K562 (cell line): ENCODE data around the gene TRPM4. TPM values are rescaled to one million over a fixed set of nuclear protein-coding genes. Genes with fewer than 3 reads are reported as not detected.

ENCODE experiments used
- ATAC-seq: fragments of 200-7000 bp; cut with Tn5 transposase; 3 replicates; pipeline ENCODE4 v1.9.1; 2020; ENCODE audit warnings: moderate library complexity
- BruUV-seq: library from RNA; stranded (reverse); fragments of 400-500 nt; replicated peaks from 2 replicates; lab custom pipeline; 2021; lab: Mats Ljungman, UMichigan
- CTCF ChIA-PET: fragments of 300-600 bp; formaldehyde crosslinking; extraction: SDS; loops from one replicate; lab custom pipeline; 2021; ENCODE audit warnings: low intra/inter-chr PET ratio; lab: Yijun Ruan, JAX
- POLR2A ChIA-PET: fragments of 300-600, 350-650 bp; sonication (Branson Sonifier 250); formaldehyde crosslinking; extraction: SDS; loops from one replicate; lab custom pipeline; 2021; ENCODE audit warnings: antibody characterized with exemption, inconsistent platforms; lab: Yijun Ruan, JAX
- DNase-seq, 4 experiments: peaks; one replicate each; pipeline versions ENCODE4 v3.0.0 to v3.0.0-alpha.2; 2011 to 2018; ENCODE audit warnings: low spot score in 3 of 4, mixed read lengths in 3 of 4; ENCODE audit errors: extremely low read depth in 1 of 4
- FAIRE-seq: peaks from 2 replicates; lab custom pipeline; 2011; peaks lifted over from hg19 to GRCh38; lab: Jason Lieb, UNC
- H2AFZ ChIP-seq: 2 replicates; pipeline ENCODE4 v1.6.0; 2011; ENCODE audit warnings: low read depth, low read length, control low read depth, inconsistent platforms
- H3K27ac ChIP-seq: fragments of 200-600 bp; 3 replicates; pipeline ENCODE4 v1.8.0; 2011; ENCODE audit warnings: low read depth, mild to moderate bottlenecking, control low read depth, inconsistent platforms, low read length, moderate library complexity, mixed read lengths; ENCODE audit errors: extremely low read depth
- H3K27me3 ChIP-seq, 2 experiments: fragments of 300-600 bp in 1 of 2; 2 replicates in 1 of 2; 3 replicates in 1 of 2; pipeline versions ENCODE4 v1.6.0 to v1.8.0; 2011; ENCODE audit warnings: inconsistent platforms in 2 of 2, low read length in 2 of 2, mild to moderate bottlenecking in 1 of 2, mixed read lengths in 1 of 2, moderate library complexity in 1 of 2; ENCODE audit not compliant: control insufficient read depth in 2 of 2, insufficient read depth in 2 of 2
- H3K36me3 ChIP-seq: fragments of 300-600 bp; 3 replicates; pipeline ENCODE4 v1.8.0; 2011; ENCODE audit warnings: mild to moderate bottlenecking, low read length, inconsistent platforms; ENCODE audit not compliant: control insufficient read depth, insufficient read depth
- H3K4me1 ChIP-seq, 2 experiments: fragments of 200-600 bp in 1 of 2; replicated peaks in 1 of 2; 2 replicates in 1 of 2; 3 replicates in 1 of 2; pipeline versions ENCODE4 v1.5.1 to v1.8.0; 2011; ENCODE audit warnings: inconsistent platforms in 2 of 2, low read length in 2 of 2, mild to moderate bottlenecking in 1 of 2, mixed read lengths in 1 of 2, moderate library complexity in 1 of 2; ENCODE audit not compliant: control insufficient read depth in 2 of 2, insufficient read depth in 2 of 2
- H3K4me2 ChIP-seq: 2 replicates; pipeline ENCODE4 v1.6.1; 2011; ENCODE audit warnings: low read length, control low read depth, inconsistent platforms, mixed read lengths; ENCODE audit not compliant: insufficient read depth
- H3K4me3 ChIP-seq: fragments of 200-600 bp; sonication (generic), shearing (Covaris generic); 2 replicates; pipeline ENCODE4 v1.5.1; 2016; ENCODE audit warnings: control low read depth, inconsistent platforms
- H3K79me2 ChIP-seq: fragments of 200-600 bp; 3 replicates; pipeline ENCODE4 v1.8.0; 2011; ENCODE audit warnings: low read length, inconsistent platforms; ENCODE audit not compliant: control insufficient read depth, insufficient read depth
- H3K9ac ChIP-seq, 2 experiments: 2 replicates each; pipeline versions ENCODE4 v1.6.0 to v1.6.1; 2011; ENCODE audit warnings: low read depth in 2 of 2, low read length in 2 of 2, control low read depth in 1 of 2, inconsistent platforms in 1 of 2, mild to moderate bottlenecking in 1 of 2, mixed read lengths in 1 of 2; ENCODE audit not compliant: insufficient read depth in 1 of 2
- H3K9me1 ChIP-seq: one replicate; pipeline ENCODE4 v1.6.0; 2011; ENCODE audit warnings: inconsistent platforms, mild to moderate bottlenecking, low read length, moderate library complexity; ENCODE audit not compliant: control insufficient read depth, insufficient read depth
- H3K9me3 ChIP-seq: replicated peaks from 2 replicates; pipeline ENCODE4 v1.5.1; 2011; ENCODE audit warnings: low read depth, low read length, inconsistent platforms; ENCODE audit not compliant: control insufficient read depth, insufficient read depth
- H4K20me1 ChIP-seq: replicated peaks from 2 replicates; pipeline ENCODE4 v1.6.1; 2011; ENCODE audit warnings: low read length, inconsistent platforms, mixed read lengths; ENCODE audit not compliant: control insufficient read depth, insufficient read depth
- ESRRA ChIP-seq: fragments of 450-650 bp; IDR thresholded peaks from 2 replicates; pipeline ENCODE4 v1.6.1; 2014; ENCODE audit warnings: low read depth, mild to moderate bottlenecking, moderate library complexity, borderline replicate concordance
- WGBS: fragments of 100-300 bp; shearing (Covaris generic); methylation state at CpG from one replicate; pipeline ENCODE4 v1.1.6; 2016; ENCODE audit warnings: low coverage, mixed read lengths; ENCODE audit not compliant: insufficient coverage; ENCODE audit errors: missing lambda C conversion rate; 5-methylcytosine and 5-hydroxymethylcytosine counted together
- in situ Hi-C: fragments of 300-500 bp; cut with MboI; formaldehyde crosslinking; loops from 4 replicates; pipeline ENCODE4 v1.15.0; 2018; ENCODE audit warnings: inconsistent platforms, mixed read lengths
- intact Hi-C: fragments of 100-400 bp; cut with micrococcal nuclease; formaldehyde crosslinking; loops from 2 replicates; pipeline ENCODE4 v1.14.2; 2022
- polyA plus RNA-seq, 8 experiments: library from polyadenylated mRNA; depleted of rRNA in 4 of 8; stranded (reverse) in 5 of 8; unstranded in 3 of 8; fragments of >200 nt; fragmentation: Nextera tagmentation in 2 of 8; fragmentation: Illumina TruSeq in 1 of 8; extraction: Ambion mirVana in 2 of 8; extraction: Trizol in 1 of 8; gene quantifications; 2 replicates each; pipeline versions ENCODE4 v1.2.1 to v1.2.3, GENCODE V29; 2011 to 2014; ENCODE audit warnings: inconsistent platforms in 1 of 8, missing spikeins in 1 of 8
- total RNA-seq, 7 experiments: library from RNA; depleted of rRNA in 6 of 7; stranded (reverse); fragments of >200 nt in 6 of 7; fragmentation: Illumina TruSeq in 2 of 7; extraction: Trizol in 2 of 7; gene quantifications; 2 replicates each; pipeline versions ENCODE4 v1.2.1 to v1.2.3, GENCODE V29; 2011 to 2021; ENCODE audit warnings: low replicate concordance in 1 of 7
- TF ChIP-seq, protein P1 (sequence below), 2 experiments: IDR thresholded peaks; 2 replicates each; pipeline ENCODE4 v1.6.1; 2012; ENCODE audit warnings: improper control_type of control experiment in 2 of 2, low read depth in 2 of 2, low read length in 2 of 2, borderline replicate concordance in 1 of 2

Gene TRPM4
- total and polyA plus RNA-seq, 9 of the 15 experiments (the other 6 are each of a cell fraction or from before 2014, with no cell fraction given), result 6.5 to 45.4 (median 15.2) TPM

DNA sequence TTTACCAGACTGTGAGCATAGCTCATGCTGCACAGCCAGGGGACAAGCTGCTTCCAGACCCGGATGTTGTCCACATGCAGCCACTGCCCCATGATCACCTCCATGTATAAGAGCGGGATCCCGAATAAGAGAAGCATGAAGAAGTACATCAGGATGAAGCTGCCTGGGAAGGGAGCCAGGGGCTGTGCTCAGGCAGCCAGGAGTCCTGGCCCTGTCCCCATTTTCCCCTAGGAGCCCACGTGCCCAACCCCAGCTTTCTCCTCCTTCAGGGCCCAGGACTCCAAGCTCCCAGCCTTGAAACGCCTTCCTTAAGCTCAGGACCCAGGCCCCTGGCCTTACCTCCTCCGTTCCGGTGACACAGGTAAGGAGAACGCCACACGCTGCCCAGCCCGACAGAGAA lies 98.1 kb downstream of the TRPM4 start:
- CTCF ChIA-PET, result no interaction called here

More for the DNA sequence above, 98.1 kb downstream of the TRPM4 start:
- no peaks in the 10 kb centered on the region for H4K20me1 ChIP-seq
- no peaks in the 10 kb centered on the region for H3K9me1 ChIP-seq
- H3K4me2 ChIP-seq, result no peak overlapping the region
- FAIRE-seq, result no peak
- H3K4me1 ChIP-seq, result no peaks in the 10 kb centered on the region
- in situ Hi-C loops (no loop called here), intact Hi-C loops (no loop called here)
- no peak overlapping the region for H2AFZ ChIP-seq
- POLR2A ChIA-PET, result interaction anchor here (0.6 kb wide), 1 partner anchor 534 kb away, joined by 3 read pairs; no protein-coding TSS in a partner anchor
- no peak overlapping the region for H3K4me3 ChIP-seq
- BruUV-seq, result no TSS peak
- H3K79me2 ChIP-seq, result no peaks in the 10 kb centered on the region
- no peak for ATAC-seq
- no peaks in the 10 kb centered on the region for H3K36me3 ChIP-seq
- 0 out of 2 replicates have a peak, but pooled peaks cover 2% of the 10 kb centered on the region for H3K9me3 ChIP-seq
- 2% methylated on average over 9 of the region's 10 CpGs for WGBS
- H3K27ac ChIP-seq, result no peak overlapping the region
- TF ChIP-seq ESRRA, result no peak
- TF ChIP-seq, protein P1, sequence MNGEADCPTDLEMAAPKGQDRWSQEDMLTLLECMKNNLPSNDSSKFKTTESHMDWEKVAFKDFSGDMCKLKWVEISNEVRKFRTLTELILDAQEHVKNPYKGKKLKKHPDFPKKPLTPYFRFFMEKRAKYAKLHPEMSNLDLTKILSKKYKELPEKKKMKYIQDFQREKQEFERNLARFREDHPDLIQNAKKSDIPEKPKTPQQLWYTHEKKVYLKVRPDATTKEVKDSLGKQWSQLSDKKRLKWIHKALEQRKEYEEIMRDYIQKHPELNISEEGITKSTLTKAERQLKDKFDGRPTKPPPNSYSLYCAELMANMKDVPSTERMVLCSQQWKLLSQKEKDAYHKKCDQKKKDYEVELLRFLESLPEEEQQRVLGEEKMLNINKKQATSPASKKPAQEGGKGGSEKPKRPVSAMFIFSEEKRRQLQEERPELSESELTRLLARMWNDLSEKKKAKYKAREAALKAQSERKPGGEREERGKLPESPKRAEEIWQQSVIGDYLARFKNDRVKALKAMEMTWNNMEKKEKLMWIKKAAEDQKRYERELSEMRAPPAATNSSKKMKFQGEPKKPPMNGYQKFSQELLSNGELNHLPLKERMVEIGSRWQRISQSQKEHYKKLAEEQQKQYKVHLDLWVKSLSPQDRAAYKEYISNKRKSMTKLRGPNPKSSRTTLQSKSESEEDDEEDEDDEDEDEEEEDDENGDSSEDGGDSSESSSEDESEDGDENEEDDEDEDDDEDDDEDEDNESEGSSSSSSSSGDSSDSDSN (IDR thresholded peaks at IDR 0.05; ENCODE audit: borderline replicate concordance in 1 of 2, low read depth in 2 of 2, low read length in 2 of 2), result no peak
- no peak for DNase-seq
- H3K9ac ChIP-seq, result no peak overlapping the region
- peaks cover 28 to 42% of the 10 kb centered on the region in 2 experiments for H3K27me3 ChIP-seq
